Neuronal stem cell (in vitro differentiated cells): ENCODE data around the gene CFAP77.
A peak's percentile ranks its signal among the peaks of the same experiment; 100 is the strongest.

Experiments used
- DNase-seq: peaks from one replicate; pipeline ENCODE4 v3.0.0-alpha.2; 2013; ENCODE audit warnings: low spot score
- H2AFZ ChIP-seq: one replicate; pipeline ENCODE4 v1.6.1; 2013; ENCODE audit warnings: mild to moderate bottlenecking, low read length, inconsistent platforms
- H2AK5ac ChIP-seq: 2 replicates; pipeline ENCODE4 v1.6.1; 2013; ENCODE audit warnings: low read depth, mild to moderate bottlenecking, inconsistent platforms, low read length, moderate library complexity, mixed read lengths
- H2BK120ac ChIP-seq: 2 replicates; pipeline ENCODE4 v1.6.1; 2013; ENCODE audit warnings: low read depth, mild to moderate bottlenecking, inconsistent platforms, low read length, moderate library complexity, mixed read lengths
- H2BK12ac ChIP-seq: one replicate; pipeline ENCODE4 v1.6.1; 2013; ENCODE audit warnings: low read length, inconsistent platforms
- H2BK15ac ChIP-seq: 2 replicates; pipeline ENCODE4 v1.6.1; 2013; ENCODE audit warnings: mild to moderate bottlenecking, low read length, inconsistent platforms, mixed read lengths
- H2BK5ac ChIP-seq: one replicate; pipeline ENCODE4 v1.6.1; 2013; ENCODE audit warnings: inconsistent platforms, mild to moderate bottlenecking, low read length, moderate library complexity
- H3K14ac ChIP-seq: one replicate; pipeline ENCODE4 v1.6.1; 2013; ENCODE audit warnings: low read length, inconsistent platforms
- H3K18ac ChIP-seq: 2 replicates; pipeline ENCODE4 v1.6.1; 2013; ENCODE audit warnings: low read length, inconsistent platforms
- H3K23ac ChIP-seq: 2 replicates; pipeline ENCODE4 v1.6.1; 2013; ENCODE audit warnings: low read depth, mild to moderate bottlenecking, mixed read lengths, low read length, inconsistent platforms; ENCODE audit not compliant: poor library complexity
- H3K27ac ChIP-seq: replicated peaks from 3 replicates; pipeline ENCODE4 v1.5.1; 2013; ENCODE audit warnings: low read length, inconsistent platforms
- H3K27me3 ChIP-seq, 3 experiments: 2 replicates each; pipeline ENCODE4 v1.6.1; 2013; ENCODE audit warnings: low read length in 3 of 3, mild to moderate bottlenecking in 2 of 3, inconsistent platforms in 1 of 3, low read depth in 1 of 3, mixed read lengths in 1 of 3, moderate library complexity in 1 of 3; ENCODE audit not compliant: control insufficient read depth in 3 of 3, insufficient read depth in 3 of 3
- H3K36me3 ChIP-seq, 2 donors: replicated peaks in 1 of 2; 2 replicates each; pipeline ENCODE4 v1.6.1; 2013; ENCODE audit warnings: low read length in 2 of 2; ENCODE audit not compliant: control insufficient read depth in 2 of 2, insufficient read depth in 2 of 2
- H3K4ac ChIP-seq: 2 replicates; pipeline ENCODE4 v1.6.1; 2013; ENCODE audit warnings: inconsistent platforms, mild to moderate bottlenecking, low read length, moderate library complexity
- H3K4me1 ChIP-seq, 2 donors: 1 replicate in 1 of 2; 2 replicates in 1 of 2; pipeline ENCODE4 v1.6.1; 2013; ENCODE audit warnings: low read length in 2 of 2, low read depth in 1 of 2; ENCODE audit not compliant: control insufficient read depth in 2 of 2, insufficient read depth in 1 of 2
- H3K4me2 ChIP-seq: one replicate; pipeline ENCODE4 v1.6.1; 2013; ENCODE audit warnings: mild to moderate bottlenecking, low read length, inconsistent platforms; ENCODE audit not compliant: insufficient read depth, poor library complexity, severe bottlenecking
- H3K4me3 ChIP-seq, 2 donors: 2 replicates each; pipeline ENCODE4 v1.5.1; 2013; ENCODE audit warnings: low read length in 2 of 2, mild to moderate bottlenecking in 2 of 2, inconsistent platforms in 1 of 2, moderate library complexity in 1 of 2
- H3K79me1 ChIP-seq: one replicate; pipeline ENCODE4 v1.6.1; 2013; ENCODE audit warnings: low read depth, mild to moderate bottlenecking, inconsistent platforms, low read length, moderate library complexity
- H3K9ac ChIP-seq: one replicate; pipeline ENCODE4 v1.6.1; 2013; ENCODE audit warnings: mild to moderate bottlenecking, low read depth, low read length, inconsistent platforms; ENCODE audit not compliant: poor library complexity
- H3K9me3 ChIP-seq, 2 donors: replicated peaks in 1 of 2; 2 replicates each; pipeline versions ENCODE3 to v1.6.1; 2013; ENCODE audit warnings: low read length in 2 of 2, mild to moderate bottlenecking in 2 of 2, inconsistent platforms in 1 of 2, low read depth in 1 of 2, mixed read lengths in 1 of 2, moderate library complexity in 1 of 2; ENCODE audit not compliant: control insufficient read depth in 2 of 2, insufficient read depth in 1 of 2
- H4K8ac ChIP-seq: one replicate; pipeline ENCODE4 v1.6.1; 2013; ENCODE audit warnings: low read depth, mild to moderate bottlenecking, inconsistent platforms, low read length, moderate library complexity
- H4K91ac ChIP-seq: one replicate; pipeline ENCODE4 v1.6.1; 2013; ENCODE audit warnings: low read length, low read depth, mild to moderate bottlenecking, inconsistent platforms; ENCODE audit not compliant: poor library complexity
- whole genome bisulfite sequencing, 2 donors: extraction: QIAGEN DNeasy Blood & Tissue Kit; methylation state at CpG; one replicate each; pipeline ENCODE4 v1.1.7; 2013; ENCODE audit warnings: missing lambda C conversion rate in 2 of 2, mixed read lengths in 1 of 2; ENCODE audit not compliant: insufficient read length in 2 of 2, insufficient replicate concordance in 1 of 2; ENCODE audit errors: extremely low coverage in 2 of 2; 5-methylcytosine and 5-hydroxymethylcytosine counted together

Gene CFAP77

GRCh38 chr9:132516911-132517310, 106.9 kb downstream of the CFAP77 start:
- no peak overlapping the region for H3K4me3 ChIP-seq
- peak overlapping the region; percentile 4 for H3K23ac ChIP-seq
- H3K4me1 ChIP-seq, result peaks cover 0 to 3% of the 10 kb centered on the region in 2 donors
- H3K14ac ChIP-seq, result no peak overlapping the region
- no peaks in the 10 kb centered on the region for H3K9me3 ChIP-seq
- H2BK12ac ChIP-seq, result no peak overlapping the region
- H4K91ac ChIP-seq, result no peak overlapping the region
- peak overlapping the region; percentile 41 for H3K18ac ChIP-seq
- H2AK5ac ChIP-seq, result no peak overlapping the region
- no CpG with 5 or more reads among the region's 18 CpGs for WGBS, 2 donors
- no peak overlapping the region for H3K4ac ChIP-seq
- no peak overlapping the region for H2AFZ ChIP-seq
- DNase-seq, result no peak
- H2BK15ac ChIP-seq, result peak overlapping the region; percentile 51
- no peaks in the 10 kb centered on the region for H3K79me1 ChIP-seq
- no peak overlapping the region for H2BK5ac ChIP-seq
- no peak overlapping the region for H2BK120ac ChIP-seq
- no peak overlapping the region for H3K9ac ChIP-seq
- H3K27ac ChIP-seq, result no peak overlapping the region
- no peaks in the 10 kb centered on the region for H3K36me3 ChIP-seq
- H4K8ac ChIP-seq, result no peak overlapping the region
- peaks cover 0 to 76% (median 0%) of the 10 kb centered on the region in 3 experiments for H3K27me3 ChIP-seq
- H3K4me2 ChIP-seq, result no peak overlapping the region

- H3K4ac ChIP-seq, result no peak overlapping the region
- no peaks in the 10 kb centered on the region for H3K79me1 ChIP-seq
- peaks cover 0 to 3% of the 10 kb centered on the region in 2 donors for H3K4me1 ChIP-seq
- no peak overlapping the region for H3K27ac ChIP-seq
- no peak overlapping the region for H2BK120ac ChIP-seq
- H3K4me2 ChIP-seq, result no peak overlapping the region
- peaks cover 0 to 68% (median 0%) of the 10 kb centered on the region in 3 experiments for H3K27me3 ChIP-seq
- no CpG with 5 or more reads among the region's 21 CpGs for WGBS, 2 donors
- no peak overlapping the region for H3K14ac ChIP-seq
- no peak overlapping the region for H2BK5ac ChIP-seq
- no peaks in the 10 kb centered on the region for H3K9me3 ChIP-seq
- H4K91ac ChIP-seq, result no peak overlapping the region
- H3K4me3 ChIP-seq, result no peak overlapping the region
- H2BK12ac ChIP-seq, result no peak overlapping the region
- no peak for DNase-seq
- no peak overlapping the region for H3K23ac ChIP-seq
- no peak overlapping the region for H2BK15ac ChIP-seq
- no peak overlapping the region for H2AK5ac ChIP-seq
- no peak overlapping the region for H2AFZ ChIP-seq
- H4K8ac ChIP-seq, result no peak overlapping the region
- H3K9ac ChIP-seq, result no peak overlapping the region
- H3K18ac ChIP-seq, result no peak overlapping the region
- no peaks in the 10 kb centered on the region for H3K36me3 ChIP-seq
These were observed 108.0 kb downstream of the CFAP77 start for GRCh38 chr9:132517815-132518550.

- Histone ChIP-seq H2BK12ac (no peak overlapping the region), H3K36me3 (no peaks in the 10 kb centered on the region), H3K4me1 (peaks cover 0 to 3% of the 10 kb centered on the region in 2 donors), H3K9me3 (no peaks in the 10 kb centered on the region), H3K79me1 (no peaks in the 10 kb centered on the region), H2AK5ac (no peak overlapping the region), H2BK5ac (no peak overlapping the region), H3K23ac (no peak overlapping the region), H3K4ac (no peak overlapping the region), H2BK120ac (no peak overlapping the region), H4K91ac (no peak overlapping the region), H3K4me2 (no peak overlapping the region), H4K8ac (no peak overlapping the region), H3K18ac (no peak overlapping the region), H3K27ac (no peak overlapping the region), H3K9ac (no peak overlapping the region), H2AFZ (no peak overlapping the region), H3K4me3 (no peak overlapping the region), H2BK15ac (no peak overlapping the region), H3K14ac (no peak overlapping the region), H3K27me3 (peaks cover 0 to 62% (median 0%) of the 10 kb centered on the region in 3 experiments)
- no CpG with 5 or more reads among the region's 11 CpGs for WGBS, 2 donors
- DNase-seq, result no peak
These were observed 108.6 kb downstream of the CFAP77 start for GRCh38 chr9:132518626-132519025.

- H4K91ac ChIP-seq, result no peak overlapping the region
- H3K14ac ChIP-seq, result no peak overlapping the region
- H3K9ac ChIP-seq, result no peak overlapping the region
- no peak overlapping the region for H4K8ac ChIP-seq
- no peaks in the 10 kb centered on the region for H3K36me3 ChIP-seq
- H3K9me3 ChIP-seq, result no peaks in the 10 kb centered on the region
- H2AFZ ChIP-seq, result no peak overlapping the region
- H3K27ac ChIP-seq, result no peak overlapping the region
- no peak overlapping the region for H2BK120ac ChIP-seq
- no peaks in the 10 kb centered on the region for H3K79me1 ChIP-seq
- no peak overlapping the region for H2BK12ac ChIP-seq
- no peak overlapping the region for H2AK5ac ChIP-seq
- H3K23ac ChIP-seq, result no peak overlapping the region
- no CpG with 5 or more reads among the region's 2 CpGs for WGBS, 2 donors
- H3K4ac ChIP-seq, result no peak overlapping the region
- H3K4me1 ChIP-seq, result peaks cover 0 to 3% of the 10 kb centered on the region in 2 donors
- peaks cover 0 to 58% (median 0%) of the 10 kb centered on the region in 3 experiments for H3K27me3 ChIP-seq
- no peak overlapping the region for H3K18ac ChIP-seq
- H2BK5ac ChIP-seq, result no peak overlapping the region
- no peak for DNase-seq
- no peak overlapping the region for H3K4me3 ChIP-seq
- H2BK15ac ChIP-seq, result no peak overlapping the region
- H3K4me2 ChIP-seq, result no peak overlapping the region
These were observed 109.0 kb downstream of the CFAP77 start for GRCh38 chr9:132519033-132519432.
